HUDEP-2 (cell line): Measurements from ENCODE around the gene FREY1.

Experiments used
- DNase-seq, 76 experiments: peaks; one replicate each; lab custom pipeline; 2025; ENCODE audit not compliant: unreplicated experiment in 76 of 76; lab: John Stamatoyannopoulos, UW

The FREY1 gene, protein sequence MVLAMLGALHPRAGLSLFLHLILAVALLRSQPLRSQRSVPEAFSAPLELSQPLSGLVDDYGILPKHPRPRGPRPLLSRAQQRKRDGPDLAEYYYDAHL

DNA sequence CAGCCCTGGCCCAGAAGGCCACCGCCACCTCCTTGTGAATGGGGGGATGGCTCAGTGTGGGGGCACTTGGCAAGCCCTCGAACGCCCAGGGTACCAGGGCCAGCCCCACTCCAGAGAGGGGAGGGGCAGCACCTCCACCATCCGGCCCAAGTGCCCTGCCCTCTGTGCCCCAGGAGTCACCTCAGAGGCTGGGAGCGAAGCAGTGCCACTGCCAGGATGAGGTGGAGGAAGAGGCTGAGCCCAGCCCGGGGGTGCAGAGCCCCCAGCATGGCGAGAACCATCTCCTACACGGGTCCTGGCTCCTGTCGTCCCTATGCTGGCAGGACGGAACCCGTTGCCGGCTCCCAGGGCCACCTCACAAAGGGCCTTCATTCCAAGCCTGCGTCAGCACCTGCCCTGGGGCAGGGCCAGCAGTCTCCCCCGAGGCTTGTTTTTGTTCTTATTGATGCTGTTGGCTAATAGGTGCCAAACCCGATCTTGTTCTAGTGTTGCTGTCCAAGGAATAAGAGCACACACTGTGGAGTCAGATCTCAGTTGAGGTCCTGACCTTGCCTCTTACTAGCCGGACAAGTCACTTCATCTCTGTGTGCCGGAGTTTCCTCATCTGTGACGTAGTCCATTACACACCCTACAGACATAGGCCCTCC, at the start of gene FREY1:
FREY1 (minus strand) TSS at position 307 of the 647 bp plus-strand sequence; CDS start at position 281, 26 bp downstream.
- DNase-seq: no peak

DNA sequence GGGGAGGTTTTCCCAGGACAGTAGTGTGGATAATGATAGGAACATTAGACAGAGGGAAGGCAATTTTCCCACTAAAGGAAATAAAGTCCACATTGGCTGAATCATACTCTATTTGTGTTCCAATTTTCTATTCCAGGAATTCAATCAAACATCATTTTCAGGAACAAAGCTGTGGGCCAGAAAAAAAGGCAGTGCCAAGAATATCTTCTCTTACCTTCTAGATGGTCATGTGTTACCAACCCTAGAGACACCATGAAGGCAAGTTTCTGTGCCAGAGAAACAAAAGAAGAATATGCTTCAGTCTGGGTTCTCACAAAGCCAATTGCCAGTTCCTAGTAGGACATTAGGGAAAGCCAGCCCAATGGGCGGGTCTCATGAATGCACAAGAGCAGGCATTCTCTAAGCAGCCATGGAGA, 42.9 kb upstream of the FREY1 start:
- no peak for DNase-seq

DNA sequence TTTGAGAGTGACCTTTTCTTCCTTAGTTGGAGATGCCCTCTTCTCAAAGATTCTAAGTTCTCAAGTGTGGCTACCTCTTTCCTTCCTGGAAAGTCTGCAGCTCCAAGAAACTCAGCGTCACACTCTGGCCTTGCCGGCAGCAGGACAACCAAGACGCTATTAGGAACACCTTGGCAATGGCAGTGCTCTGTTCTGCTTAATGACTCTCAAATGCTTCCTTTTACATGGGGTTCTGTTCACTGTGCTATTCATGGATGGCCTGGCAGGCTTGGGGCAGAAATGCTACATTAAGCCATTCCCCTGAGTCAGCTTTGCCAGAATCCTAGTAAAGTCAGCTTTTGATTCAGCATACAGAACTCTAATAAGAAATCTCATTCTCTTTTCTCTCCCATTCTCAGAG, 41.3 kb upstream of the FREY1 start:
- DNase-seq: no peak

DNA sequence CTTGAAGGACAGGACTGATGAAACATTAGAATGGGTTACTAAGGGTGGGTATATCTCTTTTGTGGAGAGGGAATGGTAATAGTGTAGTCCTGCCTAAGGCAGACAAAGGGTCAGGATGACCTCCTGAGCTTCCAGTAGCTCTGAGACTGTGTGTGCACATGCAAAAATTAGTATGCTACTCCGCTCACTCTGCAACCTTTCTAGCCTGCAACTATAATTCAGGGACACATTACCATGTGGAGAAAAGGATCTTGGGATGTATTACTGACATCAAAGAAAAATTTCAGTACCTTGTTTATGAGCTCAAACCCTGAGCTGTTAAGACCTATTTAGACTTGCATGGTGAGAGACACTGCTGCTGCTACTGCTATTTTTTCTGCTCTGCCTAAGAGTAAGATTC, 40.8 kb upstream of the FREY1 start:
- DNase-seq: no peak

DNA sequence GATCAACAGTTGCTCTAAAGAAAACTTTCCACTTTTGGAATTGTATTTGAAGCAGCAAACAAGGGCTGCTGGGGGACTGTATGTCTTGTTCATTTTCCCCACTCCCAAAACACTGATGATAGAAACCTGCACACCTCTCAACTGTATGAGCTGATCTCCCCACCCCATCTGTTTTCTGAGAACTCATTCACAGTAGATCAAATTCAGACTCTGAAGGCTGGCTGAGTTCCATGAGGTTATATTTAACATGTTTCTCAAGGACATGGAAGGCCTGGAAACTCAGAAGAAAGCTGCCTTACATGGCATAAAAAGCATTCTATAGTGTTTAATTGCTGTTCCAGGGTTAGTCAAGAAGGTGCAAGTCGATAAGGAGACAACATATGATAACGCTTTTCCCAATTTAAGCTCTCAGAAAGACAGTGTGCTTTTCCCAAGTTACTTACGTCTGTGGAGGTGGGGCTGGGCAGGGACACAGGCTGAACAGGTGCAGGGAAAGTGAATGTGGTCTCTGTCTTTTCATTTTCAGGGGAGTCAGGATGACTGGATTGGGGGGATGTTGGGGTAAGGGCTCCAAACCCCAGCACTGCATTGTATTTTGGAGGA, 38.4 kb upstream of the FREY1 start:
- peak in 1 of 76 experiments; percentile 2 for DNase-seq

DNA sequence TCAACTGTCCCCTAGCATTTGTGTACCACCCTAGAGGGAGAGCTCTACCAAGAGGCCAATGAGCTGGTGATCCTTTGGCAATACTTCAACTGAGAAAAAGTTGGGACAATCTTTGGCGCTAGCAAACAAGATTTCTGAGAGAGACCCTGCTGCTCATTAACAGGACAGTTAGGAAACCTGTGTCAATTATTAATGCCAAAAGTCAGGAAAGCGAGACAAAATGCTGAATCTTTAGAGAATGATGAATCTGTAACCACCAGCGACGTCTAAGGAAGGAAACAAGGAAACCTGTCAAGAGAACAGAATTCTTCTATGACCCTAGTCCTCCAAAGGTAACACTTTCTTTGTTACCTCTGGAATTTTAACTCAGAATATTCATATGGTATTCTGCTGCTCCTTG, 35.3 kb upstream of the FREY1 start:
- no peak for DNase-seq

DNA sequence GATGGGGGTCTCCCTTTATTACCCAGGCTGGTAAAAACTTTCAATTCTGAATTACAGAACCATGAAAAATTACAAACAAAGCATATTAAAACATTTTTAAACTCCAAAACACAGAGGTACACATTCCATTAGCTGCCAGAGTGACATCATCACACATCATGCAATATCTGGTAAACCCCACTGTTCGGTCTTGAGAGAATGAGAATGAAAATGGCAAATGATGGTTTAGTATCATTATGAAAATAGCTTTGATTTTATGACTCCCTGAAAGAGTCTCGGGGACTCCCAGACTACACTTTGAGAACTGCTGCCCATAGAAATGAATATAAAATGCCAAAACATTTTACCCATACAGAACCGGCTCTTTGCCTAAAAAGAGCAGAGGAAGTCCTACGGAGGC, 34.2 kb upstream of the FREY1 start:
- no peak for DNase-seq

DNA sequence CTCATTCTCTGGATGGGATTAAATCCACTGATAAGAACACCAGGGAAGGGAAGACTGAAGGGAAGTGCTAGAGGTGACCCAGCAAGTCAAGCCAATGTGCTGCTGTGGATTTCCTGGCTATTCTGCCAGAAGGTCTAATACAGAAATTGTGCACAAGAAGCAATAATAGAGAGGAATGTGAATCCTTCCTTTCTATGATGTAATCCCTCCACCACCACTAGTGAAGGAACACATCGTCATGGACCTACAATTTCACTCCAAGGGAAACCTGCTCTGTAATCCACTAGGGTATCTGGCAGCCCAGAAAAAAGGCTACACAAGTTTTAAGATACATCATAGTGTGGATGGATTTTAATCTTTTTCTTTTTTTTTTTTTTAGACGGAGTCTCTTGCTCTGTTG, 32.8 kb upstream of the FREY1 start:
- DNase-seq: no peak

DNA sequence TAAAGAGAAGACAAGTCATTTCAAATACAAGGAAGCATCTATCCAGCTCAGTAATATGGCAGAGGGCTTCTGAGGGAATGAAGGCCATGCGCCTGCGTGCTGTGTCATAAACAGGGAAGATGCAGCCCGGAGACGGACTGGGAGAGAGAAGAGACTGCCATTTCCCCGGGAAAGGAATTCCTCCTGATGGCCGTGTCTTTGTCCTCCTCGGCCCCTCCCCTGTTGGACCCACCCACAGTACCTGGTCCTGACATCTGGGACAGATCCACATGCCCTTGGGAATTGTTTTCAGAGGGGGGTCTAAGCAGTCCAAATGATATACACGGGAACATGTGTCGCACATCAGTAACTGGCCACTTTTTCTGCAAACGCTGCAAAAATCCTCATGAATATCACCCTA, 30.8 kb upstream of the FREY1 start:
- no peak for DNase-seq

DNA sequence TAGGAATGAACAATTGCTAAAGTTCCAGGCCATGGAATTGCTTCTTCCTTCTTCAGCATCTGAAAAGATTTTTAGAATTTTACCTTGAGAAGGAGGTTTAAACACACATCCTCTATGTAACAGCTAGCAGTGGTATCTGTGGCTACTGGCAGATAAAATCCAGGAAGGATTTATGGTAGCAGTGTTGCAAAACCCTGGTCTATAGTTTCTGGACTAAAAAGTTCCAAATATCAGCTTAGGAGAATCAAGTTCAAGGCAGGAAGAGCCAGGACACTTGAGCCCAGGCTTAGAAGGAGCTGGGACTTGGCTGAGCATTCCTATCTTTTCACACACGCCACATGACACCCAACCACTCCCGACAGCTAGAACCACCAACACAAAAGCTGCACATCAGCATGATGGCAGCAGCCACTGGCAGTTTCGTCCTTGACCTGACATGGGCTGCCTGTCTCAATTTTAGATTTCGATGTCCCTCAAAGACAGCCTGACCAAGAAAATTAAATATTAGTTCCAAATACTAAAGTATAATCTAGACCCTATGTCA, 29.5 kb upstream of the FREY1 start:
- no peak for DNase-seq

DNA sequence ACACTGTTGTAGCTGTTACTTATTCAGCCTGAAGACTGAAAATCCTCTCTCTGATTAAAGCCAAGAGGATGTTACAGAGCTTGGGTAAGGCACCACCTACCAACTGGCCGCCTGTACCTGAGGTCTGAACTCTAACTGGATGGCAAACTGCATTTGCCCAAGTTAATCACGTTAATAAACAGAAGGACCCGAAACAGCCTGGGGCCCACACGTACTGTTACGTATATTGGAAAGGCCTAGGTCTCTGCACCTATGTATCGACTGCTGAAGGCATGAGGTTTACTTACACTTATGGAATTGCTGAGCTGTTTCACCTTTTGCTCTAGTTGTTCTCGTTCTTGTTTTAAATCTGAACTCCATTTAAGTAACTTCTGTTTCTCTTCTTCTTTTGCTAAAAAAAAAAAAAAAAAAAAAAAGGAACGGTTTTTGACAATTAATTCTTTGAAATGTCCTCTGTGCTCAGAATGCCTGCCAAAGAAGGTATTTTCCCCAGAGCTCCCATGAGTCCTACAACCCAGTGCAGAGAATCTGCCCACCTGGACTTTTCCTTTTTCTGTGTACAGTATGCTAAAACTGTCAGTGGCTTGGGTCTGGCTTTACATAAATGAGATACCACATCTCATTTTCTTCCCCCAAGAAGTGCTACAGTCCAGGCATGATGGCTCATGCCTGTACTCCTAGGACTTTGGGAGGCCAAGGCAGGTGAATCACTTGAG, 28.4 kb upstream of the FREY1 start:
- DNase-seq: no peak

DNA sequence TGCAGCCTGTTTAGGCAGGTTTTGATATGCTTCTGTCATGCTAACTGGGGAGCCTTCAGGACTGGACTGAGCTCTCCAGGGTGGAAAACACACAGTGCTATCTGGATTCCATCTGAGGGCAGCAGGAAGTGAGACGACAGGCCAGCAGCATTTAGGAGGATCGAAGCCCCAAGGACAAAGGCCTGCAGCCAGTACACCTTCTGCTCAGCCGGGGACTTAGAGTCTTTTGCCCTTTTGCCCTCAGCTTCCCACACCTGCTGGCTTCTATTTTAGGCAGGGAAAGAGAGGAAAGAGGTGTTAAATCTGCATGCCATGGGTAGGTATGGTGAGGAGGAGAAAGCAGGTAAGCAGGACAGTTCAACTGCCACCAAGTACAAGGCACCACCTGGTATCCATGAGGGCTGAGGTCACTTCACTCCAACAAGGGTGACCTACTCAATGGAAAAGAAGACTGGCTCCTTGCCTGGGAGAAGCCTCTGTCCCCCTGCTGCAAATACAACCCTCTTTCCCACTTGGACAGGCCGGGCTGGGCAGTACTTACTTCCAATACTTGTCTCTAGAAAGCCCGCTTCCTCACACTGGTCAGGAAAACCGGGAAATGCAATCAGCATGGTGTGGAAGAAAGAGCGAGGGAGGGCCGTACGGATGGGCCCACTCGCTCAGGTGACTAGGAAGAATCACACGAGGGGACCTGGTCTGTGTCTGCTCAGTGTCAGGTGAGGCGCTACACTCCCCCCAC, 27.7 kb upstream of the FREY1 start:
- no peak for DNase-seq

DNA sequence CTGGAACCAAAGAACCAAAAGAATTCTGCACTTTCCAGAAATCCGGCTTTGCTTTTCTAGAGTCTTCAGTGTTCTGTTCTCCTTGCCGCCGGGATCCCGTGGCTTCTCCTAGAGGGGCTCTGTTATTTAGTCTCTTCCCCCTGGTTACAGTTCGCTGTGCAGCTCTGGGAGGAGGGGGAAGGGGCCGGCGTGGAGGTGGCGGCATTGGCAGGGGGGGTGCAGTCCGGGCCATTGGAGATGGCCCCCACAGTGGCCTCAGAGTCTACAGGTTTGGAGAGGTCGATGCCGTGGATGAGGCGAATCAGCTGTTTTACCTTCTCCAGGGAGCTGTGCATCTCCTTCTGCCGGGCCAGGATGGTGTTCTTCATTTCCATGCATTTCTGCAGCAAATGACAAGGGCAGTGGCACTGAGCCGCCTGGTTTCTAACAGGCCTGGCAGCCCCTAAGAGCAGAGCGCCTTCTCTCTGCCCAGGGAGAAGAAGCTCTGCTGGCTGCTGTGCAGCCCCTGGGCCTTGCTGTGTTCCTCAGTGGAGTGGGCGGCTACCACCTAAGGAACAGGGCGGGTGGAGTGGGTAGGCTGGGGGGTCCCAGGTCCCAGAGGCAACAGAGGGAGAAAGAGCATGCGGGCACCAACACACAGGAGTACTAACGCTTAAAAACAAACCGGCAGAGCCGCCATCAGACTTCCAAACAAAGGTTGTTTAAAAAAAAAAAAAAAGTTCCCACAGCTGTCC, 26.9 kb upstream of the FREY1 start:
- no peak for DNase-seq

DNA sequence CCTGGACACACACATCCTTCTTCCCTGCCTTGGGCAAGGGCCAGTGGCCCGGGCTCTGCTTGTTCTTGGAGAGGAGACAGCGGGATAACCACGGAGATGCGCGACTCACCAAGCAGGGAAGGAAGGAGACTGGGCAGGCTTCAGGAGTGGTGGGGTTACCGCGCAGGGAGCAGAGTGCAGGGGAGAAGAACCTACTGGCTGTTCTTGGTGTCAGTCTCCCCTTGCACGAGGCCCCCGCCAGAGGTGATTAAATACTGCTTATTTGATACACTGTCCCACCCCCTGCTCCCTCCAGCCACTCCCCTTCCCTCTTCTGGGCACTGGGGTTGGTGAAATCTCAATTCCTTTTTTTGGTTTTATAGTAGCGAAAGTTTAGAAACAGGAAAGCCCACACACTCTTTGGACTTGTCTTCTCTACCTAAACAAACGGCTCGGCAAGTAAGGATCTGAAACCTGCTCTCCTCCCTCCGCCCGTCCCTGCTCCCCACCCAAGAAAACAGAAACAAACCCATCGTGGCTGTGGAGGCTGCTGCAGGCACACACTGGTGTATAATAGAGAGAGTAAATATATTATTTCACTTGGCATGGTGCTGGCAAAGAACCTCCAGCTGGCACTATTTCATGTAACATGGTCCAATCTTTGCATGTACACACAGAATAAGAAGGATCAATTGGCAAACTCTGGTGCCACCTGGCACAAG, 26.2 kb upstream of the FREY1 start:
- DNase-seq: no peak

DNA sequence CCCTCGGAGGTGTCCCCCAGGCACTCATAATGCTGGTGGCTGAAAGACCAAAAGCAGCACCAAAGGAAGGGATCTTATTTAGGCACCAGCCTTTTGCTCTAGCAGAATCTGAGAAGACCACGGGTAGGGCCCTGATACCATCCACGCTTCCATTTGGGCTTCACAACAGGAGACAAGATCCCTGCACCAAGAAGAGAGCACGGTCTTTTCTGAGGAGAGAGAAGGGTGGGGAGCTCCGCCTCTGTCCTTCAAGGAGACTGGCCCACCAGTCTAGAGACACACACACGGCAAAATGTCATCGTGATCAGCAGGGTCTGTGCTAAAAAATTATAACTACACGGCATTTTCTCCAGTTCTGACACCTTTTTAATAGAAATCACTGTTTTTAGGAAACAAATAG, 25.1 kb upstream of the FREY1 start:
- DNase-seq: no peak

DNA sequence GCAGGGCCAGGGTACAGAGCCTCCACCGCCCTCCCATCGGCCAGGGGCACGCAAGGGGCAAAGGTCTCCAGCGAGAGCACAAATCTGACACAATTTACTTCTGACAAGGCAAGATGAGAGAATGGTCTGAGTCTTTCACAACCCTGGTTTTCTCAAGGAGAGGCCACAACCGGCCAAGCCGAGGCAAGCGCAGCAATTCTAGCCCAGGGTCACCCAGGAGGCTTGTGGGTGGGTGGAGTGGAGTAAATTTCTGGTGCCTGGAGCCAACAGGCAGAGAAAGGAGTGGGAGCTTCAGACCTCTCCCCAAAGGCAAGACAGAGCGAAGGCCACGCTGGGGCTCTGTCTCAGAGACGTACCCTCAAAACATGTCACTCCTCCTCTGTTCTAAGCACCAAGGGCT, 24.7 kb upstream of the FREY1 start:
- DNase-seq: no peak

DNA sequence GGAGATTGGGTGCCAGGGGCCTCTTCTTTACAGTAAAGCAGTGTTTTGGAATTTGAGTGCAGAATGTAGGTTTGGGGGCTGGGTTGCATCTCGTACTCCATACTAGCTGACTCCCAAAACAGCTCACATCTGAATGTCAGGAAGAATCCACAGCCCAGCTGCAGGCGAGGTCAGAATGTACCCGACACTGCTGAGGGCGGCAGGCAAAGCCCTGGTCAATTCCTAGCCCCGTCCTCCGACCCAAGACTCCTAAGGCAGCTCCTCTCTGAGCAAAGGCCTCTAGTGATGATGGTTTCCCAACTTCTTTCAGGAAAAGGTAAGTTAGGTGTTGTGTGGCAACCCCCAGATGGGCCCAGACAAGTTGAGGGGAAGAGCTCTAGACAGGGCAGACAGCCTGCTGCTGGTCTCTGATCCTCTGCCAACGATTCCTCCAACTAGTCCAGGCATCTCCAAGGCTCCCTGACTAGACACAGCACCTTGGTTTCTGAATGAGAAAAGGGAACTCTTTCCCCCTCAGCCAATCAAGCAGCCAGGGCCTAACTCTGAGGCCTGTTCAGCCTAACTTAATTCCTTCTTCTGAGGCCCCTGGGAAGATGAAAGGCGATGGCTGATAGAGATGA, 24.0 kb upstream of the FREY1 start:
- no peak for DNase-seq

DNA sequence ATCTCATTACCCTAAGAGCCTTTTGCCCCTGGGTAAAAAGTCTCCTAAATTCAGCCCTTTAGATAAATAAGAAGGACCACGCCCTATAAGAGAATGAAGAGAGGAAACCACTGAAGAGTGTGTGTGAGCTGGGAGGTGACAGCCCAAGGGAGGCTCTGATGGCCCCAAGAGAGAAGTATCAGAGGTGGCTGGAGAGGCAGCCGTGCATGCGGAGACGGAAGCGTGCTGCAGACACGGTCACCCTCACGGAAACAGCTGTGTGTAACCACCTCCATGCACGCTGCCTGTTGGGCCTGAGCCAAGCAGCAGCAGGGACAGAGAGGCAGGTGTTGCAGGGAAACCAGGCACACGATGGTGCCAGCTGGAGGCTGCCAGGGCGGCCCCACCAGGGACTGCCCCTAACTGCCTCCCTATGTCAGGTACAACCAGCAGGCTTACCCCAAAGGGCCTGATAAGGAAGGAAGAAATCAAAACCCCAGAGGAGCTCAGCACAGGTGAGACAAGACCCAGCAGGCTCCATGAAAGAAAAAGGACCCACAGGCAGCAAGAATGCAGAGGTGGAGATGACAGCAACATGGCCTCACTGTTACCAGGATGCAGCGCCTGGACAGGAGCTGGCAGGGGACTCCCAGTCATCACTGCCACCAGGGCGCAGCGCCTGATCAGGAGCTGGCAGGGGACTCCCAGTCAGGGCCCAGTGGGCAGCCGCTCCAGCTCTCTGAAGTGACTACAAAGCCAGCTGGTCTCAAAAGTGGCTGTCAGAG, 23.1 kb upstream of the FREY1 start:
- DNase-seq: peak in 40 of 76 experiments; percentile 2 to 67 (median 28)
